Endothelial cell of umbilical vein (primary cell): ENCODE data around the gene EEF2K.

Experiments
- CTCF ChIP-seq, 2 donors: IDR thresholded peaks; 1 replicate in 1 of 2; 2 replicates in 1 of 2; pipeline ENCODE4 v1.5.1; 2011; ENCODE audit warnings: low read length in 2 of 2, mild to moderate bottlenecking in 2 of 2, moderate library complexity in 2 of 2, control low read depth in 1 of 2, inconsistent platforms in 1 of 2, low read depth in 1 of 2; ENCODE audit not compliant: insufficient read depth in 1 of 2; ENCODE audit errors: extremely low read depth in 1 of 2
- EZH2 ChIP-seq: IDR thresholded peaks from 2 replicates; pipeline ENCODE4 v1.6.1; 2012; ENCODE audit warnings: borderline replicate concordance, low read depth, mild to moderate bottlenecking, moderate library complexity, low read length, inconsistent platforms; ENCODE audit not compliant: severe bottlenecking
- FOS ChIP-seq: IDR thresholded peaks from 2 replicates; pipeline ENCODE4 v1.6.1; 2011; ENCODE audit warnings: mild to moderate bottlenecking, low read length, moderate library complexity, borderline replicate concordance; ENCODE audit not compliant: insufficient read depth
- JUN ChIP-seq: IDR thresholded peaks from 2 replicates; pipeline ENCODE4 v1.6.1; 2011; ENCODE audit warnings: borderline replicate concordance, low read depth; ENCODE audit not compliant: insufficient read length, insufficient read depth
- MAX ChIP-seq: IDR thresholded peaks from 2 replicates; pipeline ENCODE4 v1.6.1; 2011; ENCODE audit not compliant: insufficient read depth, insufficient read length
- POLR2A ChIP-seq: IDR thresholded peaks from 2 replicates; pipeline ENCODE4 v1.6.1; 2012; ENCODE audit warnings: low read depth, mild to moderate bottlenecking, control low read depth, low read length
- POLR2AphosphoS5 ChIP-seq: IDR thresholded peaks from 2 replicates; pipeline ENCODE4 v1.6.1; 2012; ENCODE audit warnings: low read depth, mild to moderate bottlenecking, control low read depth, low read length, moderate library complexity; ENCODE audit not compliant: insufficient read depth

GRCh38 chr16:22163806-22164205 is 42.3 kb upstream of the EEF2K start:
- TF ChIP-seq CTCF (IDR thresholded peaks at IDR 0.05; ENCODE audit: extremely low read depth in 1 of 2, insufficient read depth in 1 of 2, low read depth in 1 of 2, low read length in 2 of 2) (no peak), EZH2 (no peak), POLR2AphosphoS5 (no peak), POLR2A (no peak), MAX (no peak), FOS (no peak), JUN (no peak)
